Muscle of leg (tissue), 11 donors: Measurements from ENCODE around the gene FGF7. TPM values are rescaled to one million over a fixed set of nuclear protein-coding genes. Genes with fewer than 3 reads are reported as not detected.
A peak's percentile ranks its signal among the peaks of the same experiment; 100 is the strongest.
"Not testable (repeated sequence)": the region's sequence is repeated elsewhere in the genome, so short reads cannot be mapped to it uniquely, and the experiment has no call there.

Source experiments
- DNase-seq: peaks from one replicate; pipeline ENCODE4 v3.0.0; 2013
- H3K27ac ChIP-seq: one replicate; pipeline ENCODE4 v1.5.1; 2013; ENCODE audit warnings: mild to moderate bottlenecking, low read length, control low read depth
- H3K27me3 ChIP-seq: one replicate; pipeline ENCODE4 v1.6.1; 2013; ENCODE audit warnings: low read length; ENCODE audit not compliant: control insufficient read depth, insufficient read depth
- H3K36me3 ChIP-seq: one replicate; pipeline ENCODE4 v1.6.1; 2013; ENCODE audit warnings: low read length; ENCODE audit not compliant: control insufficient read depth, insufficient read depth
- H3K4me1 ChIP-seq: one replicate; pipeline ENCODE4 v1.6.1; 2013; ENCODE audit warnings: low read length; ENCODE audit not compliant: control insufficient read depth, insufficient read depth
- H3K4me3 ChIP-seq: one replicate; pipeline ENCODE4 v1.5.1; 2013; ENCODE audit warnings: low read length, control low read depth
- H3K9me3 ChIP-seq: replicated peaks from 2 replicates; pipeline ENCODE4 v1.6.1; 2013; ENCODE audit warnings: low read depth, low read length; ENCODE audit not compliant: control insufficient read depth
- WGBS: methylation state at CpG from one replicate; pipeline ENCODE4 v1.1.5; 2013; ENCODE audit warnings: missing lambda C conversion rate; ENCODE audit not compliant: insufficient coverage; 5-methylcytosine and 5-hydroxymethylcytosine counted together
- polyA plus RNA-seq, 8 donors: library from polyadenylated mRNA; unstranded; fragments of 120-200 nt; gene quantifications; one replicate each; pipeline versions ENCODE4 v1.2.1 to v1.2.3, GENCODE V29; 2013; ENCODE audit warnings: inconsistent platforms in 1 of 8, low replicate concordance in 1 of 8; ENCODE audit not compliant: insufficient read length in 8 of 8, insufficient read depth in 1 of 8
- total RNA-seq: library from RNA; stranded (reverse); fragments of 120-200 nt; gene quantifications from one replicate; pipeline ENCODE4 v1.2.4, GENCODE V29; 2013

The FGF7 gene
- total and polyA plus RNA-seq, 9 donors = 14.0 to 44.4 (median 28.4) TPM

GRCh38 chr15:49462232-49462844 lies 39.3 kb downstream of the FGF7 start:
- DNase-seq = peak; percentile 46
- H3K36me3 ChIP-seq = no peaks in the 10 kb centered on the region
- no peaks in the 10 kb centered on the region for H3K9me3 ChIP-seq
- no CpG with 5 or more reads among the region's 2 CpGs for WGBS
- no peaks in the 10 kb centered on the region for H3K4me1 ChIP-seq
- H3K27ac ChIP-seq = no peak overlapping the region
- no peak overlapping the region for H3K4me3 ChIP-seq
- no peaks in the 10 kb centered on the region for H3K27me3 ChIP-seq

GRCh38 chr15:49464522-49464921 lies 41.5 kb downstream of the FGF7 start:
- no peak for DNase-seq
- Histone ChIP-seq H3K4me1 (no peaks in the 10 kb centered on the region), H3K4me3 (no peak overlapping the region), H3K9me3 (no peaks in the 10 kb centered on the region), H3K36me3 (no peaks in the 10 kb centered on the region), H3K27me3 (no peaks in the 10 kb centered on the region), H3K27ac (no peak overlapping the region)
- no CpG with 5 or more reads among the region's 3 CpGs for WGBS

- Histone ChIP-seq H3K4me1 (no peaks in the 10 kb centered on the region), H3K9me3 (no peaks in the 10 kb centered on the region), H3K36me3 (no peaks in the 10 kb centered on the region), H3K4me3 (no peak overlapping the region), H3K27me3 (no peaks in the 10 kb centered on the region), H3K27ac (no peak overlapping the region)
- no peak for DNase-seq
- 78% methylated on average over 1 of the region's 1 CpG for WGBS
Observed at GRCh38 chr15:49466119-49466518, 43.1 kb downstream of the FGF7 start.

- Histone ChIP-seq H3K27ac (no peak overlapping the region), H3K4me3 (no peak overlapping the region)
Observed at GRCh38 chr15:49467746-49468480, 44.9 kb downstream of the FGF7 start.

GRCh38 chr15:49468481-49468839 lies 45.4 kb downstream of the FGF7 start:
- Histone ChIP-seq H3K9me3 (no peaks in the 10 kb centered on the region), H3K4me3 (no peak overlapping the region), H3K27me3 (no peaks in the 10 kb centered on the region), H3K27ac (no peak overlapping the region), H3K36me3 (no peaks in the 10 kb centered on the region), H3K4me1 (no peaks in the 10 kb centered on the region)
- WGBS = 88% methylated on average over 1 of the region's 2 CpGs
- peak; percentile 33 for DNase-seq

More at GRCh38 chr15:49467746-49468480, 44.9 kb downstream of the FGF7 start:
- H3K27me3 ChIP-seq = no peaks in the 10 kb centered on the region
- H3K36me3 ChIP-seq = no peaks in the 10 kb centered on the region
- no peak for DNase-seq
- no peaks in the 10 kb centered on the region for H3K9me3 ChIP-seq
- no CpG with 5 or more reads among the region's 3 CpGs for WGBS
- no peaks in the 10 kb centered on the region for H3K4me1 ChIP-seq

- H3K27ac ChIP-seq, H3K9me3 ChIP-seq, H3K4me3 ChIP-seq, DNase-seq, H3K36me3 ChIP-seq, H3K27me3 ChIP-seq, H3K4me1 ChIP-seq: not testable (repeated sequence)
- WGBS = no CpG with 5 or more reads among the region's 4 CpGs
Observed at GRCh38 chr15:49471248-49471647, 48.2 kb downstream of the FGF7 start.

- Histone ChIP-seq H3K4me1 (no peaks in the 10 kb centered on the region), H3K27ac (no peak overlapping the region), H3K9me3 (no peaks in the 10 kb centered on the region), H3K27me3 (no peaks in the 10 kb centered on the region), H3K4me3 (no peak overlapping the region), H3K36me3 (no peaks in the 10 kb centered on the region)
- DNase-seq = no peak
- WGBS = 49% methylated on average over 3 of the region's 4 CpGs
Observed at GRCh38 chr15:49471733-49472132, 48.7 kb downstream of the FGF7 start.

- WGBS = 100% methylated on average over 1 of the region's 2 CpGs
- no peak for DNase-seq
- no peaks in the 10 kb centered on the region for H3K27me3 ChIP-seq
- H3K4me3 ChIP-seq = no peak overlapping the region
- H3K27ac ChIP-seq = no peak overlapping the region
- H3K36me3 ChIP-seq = no peaks in the 10 kb centered on the region
- H3K9me3 ChIP-seq = no peaks in the 10 kb centered on the region
- no peaks in the 10 kb centered on the region for H3K4me1 ChIP-seq
Observed at GRCh38 chr15:49472338-49472737, 49.3 kb downstream of the FGF7 start.

GRCh38 chr15:49473031-49473430 lies 50.0 kb downstream of the FGF7 start:
- Histone ChIP-seq H3K27me3 (no peaks in the 10 kb centered on the region), H3K36me3 (no peaks in the 10 kb centered on the region), H3K27ac (no peak overlapping the region), H3K4me1 (no peaks in the 10 kb centered on the region), H3K9me3 (no peaks in the 10 kb centered on the region), H3K4me3 (no peak overlapping the region)
- no CpG with 5 or more reads among the region's 1 CpG for WGBS
- DNase-seq = no peak

- WGBS = no CpG with 5 or more reads among the region's 4 CpGs
- not testable (repeated sequence) for H3K4me1 ChIP-seq, H3K36me3 ChIP-seq, H3K27ac ChIP-seq, H3K4me3 ChIP-seq, DNase-seq, H3K27me3 ChIP-seq, H3K9me3 ChIP-seq
Observed at GRCh38 chr15:49478021-49478420, 55.0 kb downstream of the FGF7 start.
